ENCODE data around the gene DGKZ.

The DGKZ gene

DNA sequence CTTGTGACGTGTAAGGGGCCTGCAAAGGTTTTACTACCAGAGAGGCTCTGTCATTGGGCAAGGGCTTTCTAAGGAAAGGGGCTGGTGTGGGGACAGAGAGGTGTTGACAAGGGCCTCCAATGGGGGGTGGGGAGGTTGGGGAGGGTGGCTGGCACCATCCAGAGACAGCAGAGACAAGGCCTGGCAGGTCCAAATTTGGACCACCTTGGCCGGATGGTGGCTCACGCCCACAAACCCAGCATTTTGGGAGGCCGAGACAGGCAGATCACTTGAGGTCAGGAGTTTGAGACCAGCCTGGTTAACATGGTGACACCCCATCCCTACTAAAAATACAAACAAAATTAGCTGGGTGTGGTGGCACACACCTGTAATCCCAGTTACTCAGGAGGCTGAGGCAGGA is 46.5 kb downstream of the DGKZ start:
- Histone ChIP-seq H3K36me3 (no peaks in the 10 kb centered on the region), H3K27me3 (peaks cover 30% of the 10 kb centered on the region), H3K4me3 (ENCODE audit: low read depth, low read length) (no peak overlapping the region), H3K4me1 (no peaks in the 10 kb centered on the region), H3K9me3 (no peaks in the 10 kb centered on the region)
- no peak for DNase-seq
- TF ChIP-seq, protein P1, sequence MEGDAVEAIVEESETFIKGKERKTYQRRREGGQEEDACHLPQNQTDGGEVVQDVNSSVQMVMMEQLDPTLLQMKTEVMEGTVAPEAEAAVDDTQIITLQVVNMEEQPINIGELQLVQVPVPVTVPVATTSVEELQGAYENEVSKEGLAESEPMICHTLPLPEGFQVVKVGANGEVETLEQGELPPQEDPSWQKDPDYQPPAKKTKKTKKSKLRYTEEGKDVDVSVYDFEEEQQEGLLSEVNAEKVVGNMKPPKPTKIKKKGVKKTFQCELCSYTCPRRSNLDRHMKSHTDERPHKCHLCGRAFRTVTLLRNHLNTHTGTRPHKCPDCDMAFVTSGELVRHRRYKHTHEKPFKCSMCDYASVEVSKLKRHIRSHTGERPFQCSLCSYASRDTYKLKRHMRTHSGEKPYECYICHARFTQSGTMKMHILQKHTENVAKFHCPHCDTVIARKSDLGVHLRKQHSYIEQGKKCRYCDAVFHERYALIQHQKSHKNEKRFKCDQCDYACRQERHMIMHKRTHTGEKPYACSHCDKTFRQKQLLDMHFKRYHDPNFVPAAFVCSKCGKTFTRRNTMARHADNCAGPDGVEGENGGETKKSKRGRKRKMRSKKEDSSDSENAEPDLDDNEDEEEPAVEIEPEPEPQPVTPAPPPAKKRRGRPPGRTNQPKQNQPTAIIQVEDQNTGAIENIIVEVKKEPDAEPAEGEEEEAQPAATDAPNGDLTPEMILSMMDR (IDR thresholded peaks at IDR 0.05; ENCODE audit: low read depth, low read length) = no peak

DNA sequence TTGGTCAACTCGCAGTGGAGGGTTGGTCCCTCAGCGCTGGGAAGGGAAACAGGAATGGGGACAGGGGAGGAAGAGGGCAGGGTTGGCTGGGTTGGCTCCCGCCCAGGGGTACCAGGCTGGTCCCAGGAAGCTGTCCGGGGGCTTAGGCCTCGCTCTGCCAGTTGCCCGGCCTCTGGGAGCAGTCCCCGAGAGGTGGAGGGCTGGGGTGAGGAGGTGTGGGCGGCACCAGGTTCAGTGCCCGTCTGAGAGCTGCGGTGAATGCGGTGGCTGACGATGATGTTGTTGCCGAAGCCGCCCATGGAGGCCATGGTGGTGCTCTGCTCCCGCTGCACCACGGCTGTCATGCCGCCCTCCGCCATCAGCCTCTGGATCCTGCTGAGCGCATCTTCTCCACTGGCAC is 50.3 kb downstream of the DGKZ start:
- H3K9me3 ChIP-seq = no peaks in the 10 kb centered on the region
- TF ChIP-seq, protein P1 (IDR thresholded peaks at IDR 0.05; ENCODE audit: low read depth, low read length) = no peak
- no peaks in the 10 kb centered on the region for H3K4me1 ChIP-seq
- no peak overlapping the region for H3K4me3 ChIP-seq (ENCODE audit: low read depth, low read length)
- DNase-seq = no peak
- peaks cover 4% of the 10 kb centered on the region for H3K27me3 ChIP-seq
- no peaks in the 10 kb centered on the region for H3K36me3 ChIP-seq

DNA sequence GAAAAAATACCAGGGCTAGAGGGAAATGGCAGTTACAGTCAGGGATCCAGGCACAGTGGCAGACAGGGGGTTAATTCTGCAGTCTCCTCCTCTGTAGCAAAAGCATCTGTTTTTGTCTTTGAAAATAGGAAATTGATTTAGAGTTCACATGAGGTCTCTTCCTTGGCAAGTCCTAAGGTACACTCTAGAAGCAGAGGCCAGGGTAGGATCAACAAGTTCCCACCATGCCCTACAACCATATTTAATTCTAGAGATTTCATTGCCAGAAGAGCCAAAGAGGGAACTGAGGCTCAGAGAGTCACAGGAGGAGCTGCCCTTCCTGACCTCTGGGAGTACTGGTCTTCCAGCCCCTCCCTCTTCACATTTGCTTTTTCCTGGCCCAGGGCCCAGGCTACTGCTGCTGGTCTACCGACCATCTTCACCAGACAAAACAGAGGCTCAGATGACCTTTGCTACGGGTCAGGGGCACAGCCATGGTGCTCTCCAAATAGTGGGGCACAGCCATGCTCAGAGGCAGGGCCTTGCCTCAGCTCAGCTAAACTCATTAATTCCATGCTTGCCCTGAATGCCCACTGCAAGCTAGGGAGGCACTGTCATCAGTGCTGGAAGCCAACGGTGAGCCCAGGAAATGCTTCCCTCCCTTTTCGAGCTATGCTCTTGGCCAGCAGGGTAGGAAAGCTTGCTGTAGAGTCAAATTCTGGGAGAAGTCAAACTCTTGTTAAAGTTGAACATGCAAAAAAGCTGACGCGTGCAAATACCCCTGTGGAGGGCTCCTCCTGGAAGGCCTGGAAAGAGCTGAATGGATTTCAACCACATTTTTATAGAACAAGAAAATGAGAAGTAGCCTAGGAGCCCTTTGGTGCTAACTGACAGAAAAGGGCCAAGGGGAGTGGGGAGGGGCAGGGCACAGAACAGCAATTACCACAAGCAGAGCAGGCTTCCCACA is 56.0 kb downstream of the DGKZ start:
- Histone ChIP-seq H3K9me3 (no peaks in the 10 kb centered on the region), H3K36me3 (no peaks in the 10 kb centered on the region; the same call in 1 of the 2 replicates), H3K4me1 (no peaks in the 10 kb centered on the region), H3K27me3 (no peaks in the 10 kb centered on the region), H3K4me3 (ENCODE audit: low read depth, low read length) (no peak overlapping the region)
- TF ChIP-seq, protein P1 (IDR thresholded peaks at IDR 0.05; ENCODE audit: low read depth, low read length) = no peak
- no peak for DNase-seq

DNA sequence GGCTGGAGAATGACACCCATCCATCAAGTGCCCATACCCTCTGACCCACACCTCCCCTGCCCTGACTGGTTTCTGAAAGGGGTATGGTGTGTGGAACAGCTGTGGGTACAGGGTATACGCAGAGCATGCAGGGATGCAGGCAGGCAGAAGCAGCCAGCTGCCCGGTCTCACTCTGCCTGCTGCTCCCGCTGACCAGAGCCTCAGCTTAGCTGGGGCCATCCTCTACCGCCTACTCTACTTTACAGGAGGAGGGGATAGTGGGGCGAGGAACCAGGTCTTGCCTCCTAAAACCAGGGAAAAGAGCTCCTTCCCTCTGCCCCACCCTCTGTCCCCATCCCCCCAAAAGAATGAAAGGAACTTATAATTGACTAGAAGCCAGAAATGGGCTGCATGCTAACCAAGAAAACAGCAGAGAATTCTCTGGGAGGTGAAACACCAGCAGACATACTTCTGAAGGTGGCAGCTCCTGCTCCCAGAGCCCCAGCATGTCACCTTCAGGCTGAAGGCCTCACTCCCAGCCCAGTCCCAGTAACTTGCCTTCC is 57.3 kb downstream of the DGKZ start:
- no peaks in the 10 kb centered on the region for H3K27me3 ChIP-seq
- H3K9me3 ChIP-seq = no peaks in the 10 kb centered on the region
- TF ChIP-seq, protein P1 (IDR thresholded peaks at IDR 0.05; ENCODE audit: low read depth, low read length) = no peak
- H3K36me3 ChIP-seq = no peaks in the 10 kb centered on the region; the same call in 1 of the 2 replicates
- H3K4me1 ChIP-seq = no peaks in the 10 kb centered on the region
- no peak overlapping the region for H3K4me3 ChIP-seq (ENCODE audit: low read depth, low read length)
- no peak for DNase-seq

DNA sequence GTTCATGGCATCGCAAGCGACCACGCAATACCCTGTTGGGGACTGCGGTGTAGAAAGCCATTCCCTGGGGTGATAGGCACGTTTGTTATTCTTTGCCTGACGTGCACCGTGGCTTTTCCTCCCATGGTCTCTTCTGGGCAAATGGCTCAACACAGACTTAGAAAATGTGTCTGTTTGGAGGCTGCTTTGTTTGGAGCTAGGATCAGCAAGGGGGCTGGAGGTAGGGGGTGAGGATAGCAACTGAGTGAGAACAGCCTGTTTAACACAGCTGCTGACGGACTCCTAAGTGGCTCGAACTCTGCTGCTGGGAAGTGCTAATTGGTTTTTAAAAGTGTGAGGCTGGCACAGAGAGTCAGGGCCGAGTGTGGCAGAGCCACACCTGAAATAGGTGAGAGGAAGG is 60.4 kb downstream of the DGKZ start:
- no peak for DNase-seq
- no peaks in the 10 kb centered on the region; the same call in 1 of the 2 replicates for H3K36me3 ChIP-seq
- no peak overlapping the region for H3K4me3 ChIP-seq (ENCODE audit: low read depth, low read length)
- no peaks in the 10 kb centered on the region for H3K9me3 ChIP-seq
- TF ChIP-seq, protein P1 (IDR thresholded peaks at IDR 0.05; ENCODE audit: low read depth, low read length) = no peak
- no peaks in the 10 kb centered on the region for H3K4me1 ChIP-seq
- H3K27me3 ChIP-seq = no peaks in the 10 kb centered on the region
